ENCODE data around the gene MXD1.
A peak's percentile ranks its signal among the peaks of the same experiment; 100 is the strongest.
"Not testable (repeated sequence)": the region's sequence is repeated elsewhere in the genome, so short reads cannot be mapped to it uniquely, and the experiment has no call there.

MXD1 gene

DNA sequence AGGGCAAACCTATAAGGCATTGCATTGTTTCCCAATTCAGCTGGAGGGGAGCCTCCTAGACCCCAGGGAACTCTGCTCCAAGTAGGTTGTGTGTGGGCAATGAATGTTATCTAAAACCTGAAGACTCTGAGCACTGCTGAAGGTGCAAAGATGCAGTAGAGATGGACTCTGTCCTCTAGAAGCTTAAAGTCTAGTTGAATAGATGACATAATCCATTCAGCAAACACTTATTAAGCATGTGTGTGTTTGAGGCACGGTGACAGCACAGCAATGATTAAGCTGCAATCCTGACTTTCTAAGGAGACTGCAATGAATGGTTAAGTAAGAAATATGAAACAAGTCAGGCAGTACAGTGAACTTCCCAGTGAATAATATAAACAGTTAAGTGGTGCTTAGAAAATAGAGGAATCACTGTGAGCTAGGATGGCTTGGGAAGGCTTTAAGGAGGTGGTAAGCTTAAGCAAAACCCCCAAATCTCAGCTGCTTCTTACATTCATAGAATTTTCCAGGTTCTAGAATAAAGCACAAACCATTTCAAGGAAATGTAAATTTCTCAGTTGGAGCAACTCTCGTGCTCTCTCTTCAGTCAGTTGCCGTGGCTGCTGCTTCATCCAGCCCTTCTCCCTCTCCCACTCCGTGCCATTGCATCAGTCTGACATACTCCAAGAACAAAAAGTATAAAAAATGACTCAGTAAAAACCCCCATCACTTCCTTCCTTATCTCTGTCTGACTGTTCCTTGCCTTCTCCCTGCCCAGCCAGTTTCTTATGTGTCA, 19.1 kb downstream of the MXD1 start:
- DNase-seq = no peak

DNA sequence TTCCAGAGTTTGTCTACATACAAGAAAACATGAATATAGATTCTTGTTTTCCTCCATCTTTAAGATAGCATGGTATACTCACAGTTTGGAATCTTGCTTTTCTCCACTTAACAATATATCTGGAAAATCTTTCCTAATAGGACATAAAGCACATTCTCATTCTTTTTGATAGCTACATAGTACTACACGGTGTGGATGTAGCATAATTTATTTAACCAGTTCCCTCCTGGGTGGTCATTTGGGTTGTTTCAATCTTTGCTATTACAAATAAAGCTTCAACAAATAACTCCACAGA, 19.7 kb downstream of the MXD1 start:
- no peak for DNase-seq

DNA sequence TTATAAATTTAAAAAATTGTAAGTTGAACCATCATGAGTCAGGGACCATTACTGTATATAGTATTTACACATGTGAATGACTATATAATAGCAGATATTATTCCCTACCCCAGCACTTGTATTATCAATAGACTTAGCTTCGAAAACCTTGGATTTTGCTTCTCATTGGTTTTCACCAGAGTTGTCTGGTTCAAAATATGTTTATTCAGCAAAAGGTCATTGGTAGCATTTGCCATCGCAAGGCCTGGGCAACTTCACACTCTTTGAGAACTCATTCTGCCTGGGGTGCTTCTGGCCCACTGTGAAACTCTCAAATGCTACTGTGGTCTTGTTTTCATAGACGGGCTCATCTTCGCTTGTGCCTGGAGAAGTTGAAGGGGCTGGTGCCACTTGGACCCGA, 20.1 kb downstream of the MXD1 start:
- DNase-seq = no peak

DNA sequence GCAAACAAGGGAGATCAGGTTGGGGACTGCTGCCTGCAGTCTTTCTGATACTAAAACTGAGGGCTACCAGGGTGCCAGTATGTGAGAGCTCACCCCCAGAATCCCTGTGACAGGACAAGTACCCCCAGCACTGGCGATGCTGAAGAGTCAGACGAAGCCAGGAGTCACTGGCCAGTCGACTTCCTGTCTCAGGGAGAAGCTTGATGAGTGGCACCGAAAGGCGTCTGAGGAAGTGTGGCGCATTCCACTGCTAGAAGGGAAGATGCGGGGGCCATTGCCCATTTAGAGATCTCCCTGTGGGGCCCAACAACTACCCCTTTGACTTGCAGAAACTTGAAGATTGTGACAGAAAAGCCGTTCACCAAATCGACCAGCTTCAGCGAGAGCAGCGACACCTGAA, 22.0 kb downstream of the MXD1 start:
- no peak for DNase-seq

DNA sequence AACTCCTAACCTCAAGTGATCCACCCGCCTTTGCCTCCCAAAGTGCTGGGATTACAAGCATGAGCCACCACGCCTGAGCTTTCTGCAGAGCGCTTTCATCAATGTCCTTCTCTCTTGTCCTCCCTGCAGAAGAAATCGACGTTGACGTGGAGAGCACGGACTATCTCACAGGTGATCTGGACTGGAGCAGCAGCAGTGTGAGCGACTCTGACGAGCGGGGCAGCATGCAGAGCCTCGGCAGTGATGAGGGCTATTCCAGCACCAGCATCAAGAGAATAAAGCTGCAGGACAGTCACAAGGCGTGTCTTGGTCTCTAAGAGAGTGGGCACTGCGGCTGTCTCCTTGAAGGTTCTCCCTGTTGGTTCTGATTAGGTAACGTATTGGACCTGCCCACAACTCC, 23.1 kb downstream of the MXD1 start:
- DNase-seq = no peak

DNA sequence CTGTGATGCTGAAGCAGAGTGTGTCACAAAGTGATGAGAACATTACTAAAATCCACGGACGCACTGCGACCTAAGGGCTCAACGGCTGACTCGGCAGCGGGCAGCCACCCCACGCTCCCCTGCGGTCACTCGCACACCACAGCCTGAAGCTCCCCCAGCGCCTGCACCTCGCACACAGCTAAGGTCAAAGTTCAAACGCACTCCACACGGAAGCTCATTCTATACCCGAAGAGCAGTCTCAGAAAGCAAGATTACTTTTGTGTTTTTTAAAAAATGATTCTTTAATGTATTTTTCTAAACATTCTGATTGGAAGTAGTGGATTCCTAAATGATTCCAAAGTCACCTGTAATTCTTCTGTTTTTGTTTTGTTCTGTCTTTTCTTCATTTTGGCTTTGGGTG, 24.8 kb downstream of the MXD1 start:
- no peak for DNase-seq

DNA sequence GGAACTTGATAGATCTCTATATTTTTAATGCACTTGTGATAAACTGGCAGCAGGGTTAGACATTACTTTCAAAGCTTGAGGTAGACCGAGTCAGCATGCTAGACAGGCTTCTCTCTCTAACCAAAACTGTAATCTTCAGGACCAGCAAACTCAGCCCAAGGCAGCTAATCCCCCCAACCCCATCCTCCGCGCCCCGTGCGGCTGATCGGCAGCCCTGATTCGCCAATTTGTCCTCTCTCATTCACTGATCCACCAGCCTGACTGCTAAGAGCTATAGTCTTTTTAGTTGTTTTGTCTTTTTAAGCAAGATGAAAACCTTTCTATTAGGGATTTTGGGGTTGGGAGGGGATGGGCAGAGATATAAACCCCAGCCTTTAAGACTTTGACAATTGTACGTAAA, 25.8 kb downstream of the MXD1 start:
- no peak for DNase-seq

DNA sequence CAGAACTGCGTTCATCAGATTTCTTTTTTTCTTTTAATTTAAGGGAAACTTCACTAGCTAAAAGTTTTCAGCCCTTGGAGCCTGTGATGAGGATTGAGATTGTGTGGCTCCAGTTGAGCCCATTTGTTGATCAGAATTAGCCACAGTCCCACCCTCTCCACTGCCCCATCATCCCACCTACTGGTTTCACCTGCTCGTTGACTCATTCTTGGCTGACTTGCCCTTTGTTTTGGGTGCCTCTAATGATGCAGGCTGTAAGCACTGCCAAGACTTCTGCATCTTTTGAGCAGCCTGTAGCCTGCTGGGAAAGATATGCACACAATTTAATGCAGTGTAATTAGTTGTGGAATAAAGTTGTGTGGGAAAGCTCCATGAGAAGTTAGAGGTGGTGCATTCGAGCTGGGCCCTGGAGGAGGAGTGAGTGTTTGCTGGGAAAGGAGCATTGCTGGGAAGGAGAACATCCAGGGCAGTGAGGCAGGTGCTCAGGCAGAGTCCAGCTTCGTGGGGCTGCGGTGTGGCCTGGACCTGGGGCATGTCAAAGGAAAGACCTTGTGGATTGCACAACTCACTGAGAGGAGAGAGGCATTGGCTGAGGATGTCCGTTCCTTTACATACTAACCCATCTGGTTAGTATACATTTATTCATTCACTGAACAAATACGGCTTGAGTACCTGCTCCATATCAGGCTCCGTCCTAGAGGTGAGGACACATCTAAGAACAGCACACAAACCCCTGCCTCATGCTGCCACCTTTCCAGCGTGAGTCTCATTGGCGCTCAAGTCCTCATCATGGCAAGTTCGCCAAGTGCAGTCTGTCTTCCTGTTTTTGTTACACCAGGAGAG, 28.3 kb downstream of the MXD1 start:
- DNase-seq = no peak

DNA sequence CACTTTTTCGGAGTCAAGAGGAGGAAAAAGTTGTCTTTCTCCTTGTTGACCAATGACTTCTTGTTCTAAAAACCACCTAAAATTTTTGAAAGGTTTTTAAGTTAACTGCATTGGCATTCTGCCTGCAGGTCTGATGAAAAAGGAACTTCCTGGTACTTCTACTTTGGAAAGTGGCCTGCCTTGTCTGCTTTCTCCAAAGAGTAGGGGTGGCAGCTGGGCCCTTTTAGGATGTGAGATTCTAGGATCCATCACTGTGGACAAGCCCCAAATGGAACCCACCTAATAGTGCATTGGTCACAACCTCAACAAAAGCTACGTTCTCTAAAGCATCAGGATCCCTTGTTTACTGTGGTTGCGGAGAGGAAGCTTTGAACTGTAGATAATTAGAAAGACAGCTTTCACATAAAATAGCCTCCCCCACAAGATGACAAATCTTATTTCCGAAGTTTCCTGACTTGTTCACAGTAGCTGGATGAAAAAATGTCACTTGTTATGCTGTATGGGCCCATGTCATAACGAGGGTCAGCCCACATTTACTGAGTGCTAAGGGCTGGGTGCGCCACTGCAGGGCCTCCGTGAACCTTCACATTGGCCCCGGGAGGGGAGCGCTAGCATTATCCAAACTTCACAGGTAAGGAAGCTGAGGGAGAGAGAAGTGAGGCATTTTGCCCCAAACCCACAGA, 29.1 kb downstream of the MXD1 start:
- no peak for DNase-seq

DNA sequence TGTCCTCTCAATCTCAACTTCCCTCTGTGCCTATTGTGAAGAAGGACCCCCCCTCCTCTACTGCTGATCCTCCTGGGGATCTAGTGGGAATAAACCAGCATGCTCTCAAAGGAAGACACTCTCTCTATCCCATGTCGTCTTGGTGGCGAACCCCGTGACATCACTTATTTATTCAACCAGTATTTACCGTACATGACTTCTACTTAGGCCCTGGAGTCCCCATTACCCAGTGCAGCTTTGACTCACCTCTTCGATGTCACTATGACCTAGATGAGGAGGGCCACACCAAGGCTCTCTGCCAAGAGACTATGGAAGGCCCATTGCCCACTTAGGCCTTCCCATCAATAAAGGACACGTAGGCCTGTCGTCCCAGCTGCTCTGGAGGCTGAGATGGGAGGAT, 29.8 kb downstream of the MXD1 start:
- DNase-seq = no peak

DNA sequence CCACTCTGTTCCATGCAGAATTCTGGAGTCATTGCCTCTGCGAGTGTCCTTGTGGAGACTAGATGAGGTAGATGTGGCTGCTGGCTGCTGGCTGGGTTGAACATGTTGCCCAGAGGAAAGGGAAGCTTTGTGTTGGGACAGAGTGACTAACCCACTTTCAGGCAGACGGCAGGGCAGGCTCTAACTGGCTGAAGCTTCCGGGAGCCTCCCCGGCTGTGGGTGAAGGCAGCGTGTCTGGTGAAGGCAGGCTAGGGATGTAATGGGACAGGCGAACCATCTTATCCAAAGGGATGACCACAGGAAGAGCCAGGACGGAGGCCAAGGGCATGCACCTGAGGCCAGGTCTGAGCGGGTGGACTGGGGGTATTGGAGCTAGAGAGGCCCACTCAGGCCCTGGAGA, 30.5 kb downstream of the MXD1 start:
- no peak for DNase-seq

DNA sequence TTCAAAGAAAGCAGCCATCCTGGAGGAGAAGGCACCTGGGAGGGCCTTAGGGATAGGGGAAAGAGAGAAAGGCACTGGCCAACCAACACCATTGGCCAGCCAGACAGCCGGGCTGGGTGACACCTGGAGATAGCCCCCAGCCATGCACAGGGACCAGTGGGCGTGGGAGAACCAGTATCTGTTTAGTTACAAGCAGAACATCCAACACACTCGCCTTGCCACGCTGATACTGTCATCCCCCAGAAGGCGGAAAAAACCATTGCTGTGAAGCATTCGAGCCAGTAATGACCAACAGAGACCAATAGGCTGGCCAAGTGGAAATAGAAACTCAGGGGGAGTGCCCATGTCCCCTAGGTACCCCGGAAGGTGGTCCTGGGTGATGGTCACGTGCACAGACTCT, 31.0 kb downstream of the MXD1 start:
- DNase-seq = no peak

DNA sequence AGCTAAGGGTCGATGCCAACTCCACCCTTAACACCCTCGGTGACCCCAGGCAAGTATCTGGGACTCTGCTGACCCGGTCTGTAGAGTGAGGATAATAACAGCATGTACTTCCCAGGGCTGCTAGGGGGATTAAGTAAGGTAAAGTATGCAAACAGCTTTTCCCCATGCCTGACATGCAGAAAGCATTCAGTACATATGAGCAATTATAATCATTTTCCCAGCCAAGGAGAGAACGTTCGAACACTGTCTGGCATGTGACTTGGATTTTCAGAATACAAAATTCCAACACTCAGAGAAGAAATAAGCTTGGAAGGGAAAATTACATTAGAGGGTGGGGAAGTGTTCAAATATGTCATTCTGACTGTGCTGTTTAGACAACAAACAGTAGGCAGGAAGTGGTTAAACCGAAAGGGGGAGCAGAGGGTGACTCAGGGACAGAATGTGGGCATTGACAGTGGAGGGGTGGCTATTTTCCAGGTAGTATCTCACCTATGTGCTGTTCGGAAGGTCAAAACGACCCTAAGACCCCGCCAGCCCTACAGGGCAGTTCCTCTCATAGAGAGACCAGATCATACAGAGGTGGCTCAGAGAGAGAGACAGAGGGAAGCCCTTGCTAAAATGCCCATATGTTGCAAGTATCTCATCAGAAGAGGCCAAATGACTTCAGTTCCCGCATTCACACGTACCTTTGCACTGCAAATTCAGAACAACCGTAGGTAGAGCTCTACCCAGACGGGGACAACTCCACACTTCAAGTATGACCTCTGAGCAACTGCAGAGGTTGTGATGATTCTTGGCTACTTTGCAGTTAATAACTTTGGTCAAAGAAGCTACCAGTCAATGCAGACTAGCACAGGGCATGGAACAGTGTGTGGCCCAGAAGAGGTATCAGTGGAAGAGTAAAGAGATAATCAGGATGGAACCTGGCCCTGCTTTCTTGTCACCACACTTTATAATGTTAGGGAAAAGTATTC, 31.7 kb downstream of the MXD1 start:
- DNase-seq = no peak

DNA sequence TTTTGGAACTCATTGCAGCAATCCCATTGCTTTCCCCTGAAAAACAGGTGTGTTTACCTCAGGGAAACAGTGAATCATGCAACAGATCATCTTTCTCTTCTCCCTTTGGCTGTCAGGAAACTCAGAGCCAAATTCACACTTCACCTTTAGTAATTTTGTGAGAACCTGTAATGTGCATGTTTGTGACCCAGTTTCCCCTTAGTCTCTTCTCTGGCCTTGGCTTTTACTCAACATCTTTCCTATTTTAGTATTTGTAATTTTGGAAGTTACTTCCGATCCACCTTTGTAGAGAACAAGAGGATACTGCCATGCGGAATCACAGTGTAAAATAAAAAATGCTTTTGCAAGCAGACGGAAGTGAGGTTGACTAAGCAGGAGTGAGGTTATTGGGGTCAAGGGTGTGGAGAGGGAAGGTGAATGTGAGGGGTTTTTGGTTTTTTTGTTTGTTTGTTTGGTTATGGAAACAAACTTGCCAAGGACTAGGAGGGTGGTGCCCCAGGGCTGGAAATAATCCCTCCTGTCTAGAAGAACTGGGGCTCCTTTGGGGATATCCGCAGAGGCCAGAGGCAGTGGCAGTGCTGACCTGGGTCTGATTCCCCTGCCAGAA, 32.5 kb downstream of the MXD1 start:
- DNase-seq = no peak

DNA sequence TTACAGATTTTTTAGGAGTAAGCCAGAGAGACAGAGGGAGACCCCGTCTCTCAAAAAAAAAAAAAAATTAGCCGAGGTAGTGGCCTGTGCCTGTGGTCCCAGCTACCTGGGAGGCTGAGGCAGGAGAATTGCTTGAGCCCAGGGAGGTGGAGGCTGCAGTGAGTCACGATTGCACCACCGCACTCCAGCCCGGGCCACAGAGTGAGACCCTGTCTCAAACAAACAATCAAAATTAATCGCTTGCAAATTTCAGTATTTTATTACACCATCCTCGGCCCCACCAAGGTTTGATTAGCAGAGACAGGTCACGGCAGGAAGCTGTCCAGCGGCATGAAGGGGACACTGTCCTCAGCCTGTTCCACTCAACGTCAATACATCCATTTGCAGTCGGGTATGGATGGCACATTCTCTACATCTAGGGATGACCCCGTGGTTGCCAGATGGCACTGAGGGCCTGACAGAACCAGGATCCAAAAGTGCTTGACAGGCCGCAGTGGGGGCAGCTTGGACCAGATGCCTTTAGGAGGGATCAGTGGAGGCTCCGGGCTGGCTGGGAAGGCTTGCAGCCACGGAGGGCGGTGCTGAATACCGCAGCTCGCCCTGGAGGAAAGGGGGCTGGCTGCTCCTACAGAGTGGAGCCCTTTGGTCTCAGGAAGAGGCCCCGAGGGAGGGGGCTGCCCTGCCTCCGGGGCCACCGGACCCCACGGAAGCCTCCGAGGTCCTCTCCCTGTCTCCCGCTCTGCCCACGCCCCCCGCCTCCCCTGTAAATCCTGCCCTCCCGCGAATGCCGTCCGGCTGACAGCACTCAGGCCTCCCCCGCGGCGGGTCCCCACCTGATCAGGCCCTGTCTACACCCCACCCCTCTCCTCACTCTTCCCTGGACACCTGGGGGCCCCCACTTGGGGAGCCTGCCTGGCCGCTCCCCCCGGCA, 33.4 kb downstream of the MXD1 start:
- DNase-seq = peak; percentile 46

DNA sequence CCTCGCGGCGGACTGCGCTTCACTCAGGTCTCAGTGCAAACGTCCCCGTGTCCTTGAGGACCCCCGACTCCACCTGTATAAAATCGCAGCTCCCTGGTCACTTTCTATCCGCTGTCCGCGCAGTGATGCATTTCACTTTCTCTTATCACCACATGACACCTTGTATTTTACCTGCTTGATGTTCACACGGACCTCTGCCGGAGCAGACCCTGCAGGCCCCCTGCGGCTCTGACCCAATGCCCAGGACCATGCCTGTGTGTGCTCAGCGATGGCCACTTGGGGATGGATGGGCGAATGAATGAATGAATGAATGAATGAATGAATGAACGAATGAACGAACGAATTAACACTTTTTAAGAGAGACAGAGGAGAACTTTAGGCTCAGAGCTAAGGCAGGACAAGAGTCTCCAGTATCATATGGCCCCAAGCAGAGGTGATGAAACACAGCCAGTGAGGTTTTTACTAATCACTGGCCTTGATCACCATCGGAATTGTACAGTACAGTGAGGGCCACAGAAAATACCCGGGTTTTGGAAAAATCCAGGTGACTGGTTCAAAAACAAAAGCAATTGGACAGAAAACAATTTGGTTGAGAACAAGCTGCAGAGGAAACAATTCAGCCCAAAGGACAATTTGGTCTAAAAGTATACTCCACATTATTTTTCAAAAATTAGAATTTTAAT, 34.2 kb downstream of the MXD1 start:
- DNase-seq = peak; percentile 18

DNA sequence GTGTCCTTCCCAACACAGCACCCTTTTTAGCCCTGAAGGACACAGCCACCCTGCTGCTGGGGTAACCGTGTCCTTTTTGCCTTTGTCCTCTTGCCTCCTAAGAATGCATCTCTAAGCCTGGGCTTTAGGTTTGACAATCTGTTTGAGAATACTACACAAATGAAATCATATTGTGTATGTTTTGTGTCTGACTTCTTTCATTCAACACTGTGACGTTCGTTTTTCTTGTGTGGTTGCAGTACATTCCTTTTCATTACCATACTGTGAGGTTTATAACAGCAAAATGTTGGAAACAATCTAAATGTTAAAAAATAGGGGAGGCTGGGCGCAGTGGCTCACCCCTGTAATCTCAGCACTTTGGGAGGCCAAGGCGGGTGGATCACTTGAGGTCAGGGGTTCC, 35.3 kb downstream of the MXD1 start:
- DNase-seq = no peak

DNA sequence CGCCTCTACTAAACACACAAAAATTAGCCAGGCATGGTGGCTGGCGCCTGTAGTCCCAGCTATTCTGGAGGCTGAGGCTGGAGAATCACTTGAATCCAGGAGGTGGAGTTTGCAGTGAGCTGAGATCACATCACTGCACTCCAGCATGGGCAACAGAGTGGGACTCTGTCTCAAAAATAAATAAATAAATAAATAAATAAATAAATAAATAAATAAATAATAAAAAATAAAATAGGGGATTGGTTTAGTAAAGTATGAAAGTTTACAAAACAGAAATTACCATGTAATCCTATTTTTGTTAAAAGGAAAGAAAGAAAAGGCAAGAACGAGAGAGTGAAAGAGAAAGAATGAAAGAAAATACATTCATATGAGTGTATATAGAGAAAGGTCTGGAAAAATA, 35.8 kb downstream of the MXD1 start:
- DNase-seq = not testable (repeated sequence)

DNA sequence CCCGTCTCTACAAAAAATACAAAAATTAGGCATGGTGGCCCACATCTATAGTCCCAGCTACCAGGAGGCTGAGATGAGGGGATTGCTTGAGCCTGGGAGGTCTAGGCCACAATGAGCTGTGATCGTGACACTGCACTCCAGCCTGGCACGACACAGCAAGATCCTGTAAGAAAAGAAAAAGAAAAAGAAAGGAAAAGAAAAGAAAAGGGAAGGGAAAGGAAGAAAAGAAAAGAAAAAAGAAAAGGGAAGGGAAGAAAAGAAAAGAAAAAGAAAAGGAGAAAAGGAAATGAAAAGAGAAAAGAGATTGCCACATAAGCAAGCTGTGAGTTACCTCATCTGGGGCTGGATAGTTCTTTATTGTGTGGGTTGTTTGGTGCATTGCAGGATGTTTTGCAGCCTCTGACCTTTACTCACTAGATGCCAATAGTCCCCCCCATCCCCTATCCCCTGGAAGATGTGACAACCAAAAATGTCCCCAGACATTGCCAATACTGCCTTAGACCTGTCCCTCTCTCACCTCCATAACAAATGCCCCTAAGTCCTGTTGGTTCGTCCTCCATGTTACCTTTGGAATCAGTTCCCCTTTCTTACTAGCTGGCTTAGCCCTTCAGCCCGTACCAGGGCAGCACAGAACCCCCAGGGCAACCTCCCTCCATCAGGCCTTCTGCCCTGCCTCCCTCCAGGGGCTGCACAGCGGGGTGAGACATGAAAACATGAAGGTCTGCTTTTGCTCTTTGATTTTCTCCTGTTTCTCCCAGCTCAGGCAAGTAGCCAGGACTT, 37.6 kb downstream of the MXD1 start:
- no peak for DNase-seq

DNA sequence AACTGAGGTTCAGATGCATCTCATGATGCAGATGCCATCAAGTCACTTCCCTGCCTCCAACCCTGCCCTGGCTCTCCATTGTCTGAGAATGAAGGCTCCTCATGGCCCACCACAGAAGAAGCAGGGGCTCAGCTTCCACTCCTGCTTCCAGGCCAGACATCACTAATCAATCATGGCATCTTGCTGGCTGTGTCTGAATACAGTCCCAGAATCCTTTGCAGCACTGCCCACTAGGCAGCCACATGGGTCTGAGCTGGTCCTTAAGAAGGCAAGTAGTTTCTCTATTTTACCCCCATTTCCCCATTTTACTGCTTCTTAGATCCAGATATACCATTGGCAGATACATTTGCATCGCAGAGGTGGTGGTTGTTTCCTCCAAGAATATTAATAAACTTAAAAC, 39.2 kb downstream of the MXD1 start:
- no peak for DNase-seq
